DOHH2 (cell line): ENCODE data around the gene PIAS2.
"Not testable (repeated sequence)": the region's sequence is repeated elsewhere in the genome, so short reads cannot be mapped to it uniquely, and the experiment has no call there.

Source experiments
- H3F3A ChIP-seq: fragments of 200-600 bp; sonication (generic), shearing (Covaris generic); 2 replicates; pipeline ENCODE4 v1.6.0; 2016; ENCODE audit warnings: antibody characterized with exemption, mild to moderate bottlenecking; ENCODE audit not compliant: control insufficient read depth, insufficient read depth
- H3K27ac ChIP-seq: fragments of 200-600 bp; sonication (generic); 2 replicates; pipeline ENCODE4 v1.5.1; 2014; ENCODE audit warnings: low read depth, mild to moderate bottlenecking, low read length, moderate library complexity
- H3K27me3 ChIP-seq: fragments of 200-600 bp; sonication (generic); 2 replicates; pipeline ENCODE4 v1.6.1; 2014; ENCODE audit warnings: mild to moderate bottlenecking, low read length, mixed read lengths; ENCODE audit not compliant: control insufficient read depth
- H3K36me3 ChIP-seq: fragments of 200-600 bp; sonication (generic); 2 replicates; pipeline ENCODE4 v1.6.1; 2014; ENCODE audit warnings: mild to moderate bottlenecking, low read length, moderate library complexity, mixed read lengths; ENCODE audit not compliant: control insufficient read depth
- H3K4me1 ChIP-seq: fragments of 200-600 bp; sonication (generic); 2 replicates; pipeline ENCODE4 v1.6.1; 2014; ENCODE audit warnings: mild to moderate bottlenecking, low read length, mixed read lengths; ENCODE audit not compliant: control insufficient read depth
- H3K4me2 ChIP-seq: fragments of 200-600 bp; sonication (generic); 2 replicates; pipeline ENCODE4 v1.6.0; 2014; ENCODE audit warnings: mild to moderate bottlenecking, low read length, moderate library complexity
- H3K4me3 ChIP-seq: fragments of 200-600 bp; sonication (generic); 2 replicates; pipeline ENCODE4 v1.5.1; 2014; ENCODE audit warnings: mild to moderate bottlenecking, low read length, mixed read lengths
- H3K79me2 ChIP-seq: fragments of 200-600 bp; sonication (generic); 2 replicates; pipeline ENCODE4 v1.6.1; 2014; ENCODE audit warnings: mild to moderate bottlenecking, low read length, mixed read lengths; ENCODE audit not compliant: control insufficient read depth
- H3K9me2 ChIP-seq: fragments of 200-600 bp; sonication (generic); replicated peaks from 2 replicates; pipeline ENCODE4 v1.6.1; 2014; ENCODE audit warnings: mild to moderate bottlenecking, low read length, mixed read lengths; ENCODE audit not compliant: control insufficient read depth
- H3K9me3 ChIP-seq: fragments of 200-600 bp; sonication (generic); 2 replicates; pipeline ENCODE4 v1.6.1; 2014; ENCODE audit warnings: antibody characterized with exemption, low read length, mixed read lengths; ENCODE audit not compliant: control insufficient read depth, insufficient read depth
- H4K20me1 ChIP-seq: fragments of 200-600 bp; sonication (generic); 2 replicates; pipeline ENCODE4 v1.6.0; 2014; ENCODE audit warnings: low read depth, mild to moderate bottlenecking, antibody characterized with exemption, low read length, moderate library complexity; ENCODE audit not compliant: control insufficient read depth, insufficient read depth
- CTCF ChIP-seq: fragments of 200-600 bp; sonication (generic); IDR thresholded peaks from one replicate; pipeline ENCODE4 v1.5.1; 2014; ENCODE audit warnings: antibody characterized with exemption, mild to moderate bottlenecking, low read depth, low read length; ENCODE audit not compliant: poor library complexity, severe bottlenecking
- EZH2phosphoT487 ChIP-seq: fragments of 200-600 bp; sonication (generic); IDR thresholded peaks from 2 replicates; pipeline ENCODE4 v1.6.1; 2017; ENCODE audit warnings: borderline replicate concordance, mild to moderate bottlenecking, antibody characterized with exemption, low read length, moderate library complexity, mixed read lengths

PIAS2 gene

GRCh38 chr18:46814399-46814798, 102.9 kb downstream of the PIAS2 start:
- Histone ChIP-seq H3F3A (no peaks in the 10 kb centered on the region), H3K9me2 (no peaks in the 10 kb centered on the region), H3K27ac (no peak overlapping the region), H3K4me2 (no peak overlapping the region), H3K4me3 (no peak overlapping the region), H3K79me2 (no peaks in the 10 kb centered on the region), H3K36me3 (no peaks in the 10 kb centered on the region), H3K9me3 (no peaks in the 10 kb centered on the region), H4K20me1 (no peaks in the 10 kb centered on the region), H3K4me1 (no peaks in the 10 kb centered on the region), H3K27me3 (no peaks in the 10 kb centered on the region)
- TF ChIP-seq CTCF: no peak
- no peak for TF ChIP-seq EZH2phosphoT487

GRCh38 chr18:46812311-46812710, 105.0 kb downstream of the PIAS2 start:
- TF ChIP-seq CTCF: no peak
- no peak for TF ChIP-seq EZH2phosphoT487
- H4K20me1 ChIP-seq: no peaks in the 10 kb centered on the region
- no peak overlapping the region for H3K4me2 ChIP-seq

GRCh38 chr18:46810481-46811000, 106.8 kb downstream of the PIAS2 start:
- Histone ChIP-seq H3K9me3 (no peaks in the 10 kb centered on the region), H3K79me2 (no peaks in the 10 kb centered on the region), H3K4me3 (no peak overlapping the region), H3K9me2 (no peaks in the 10 kb centered on the region), H3K27me3 (no peaks in the 10 kb centered on the region), H3F3A (no peaks in the 10 kb centered on the region), H3K36me3 (no peaks in the 10 kb centered on the region), H3K4me2 (no peak overlapping the region), H4K20me1 (no peaks in the 10 kb centered on the region), H3K27ac (no peak overlapping the region), H3K4me1 (no peaks in the 10 kb centered on the region)
- no peak for TF ChIP-seq EZH2phosphoT487
- TF ChIP-seq CTCF: no peak

More at GRCh38 chr18:46812311-46812710, 105.0 kb downstream of the PIAS2 start:
- Histone ChIP-seq H3K79me2 (no peaks in the 10 kb centered on the region), H3K4me3 (no peak overlapping the region), H3K27me3 (no peaks in the 10 kb centered on the region), H3F3A (no peaks in the 10 kb centered on the region), H3K27ac (no peak overlapping the region), H3K4me1 (no peaks in the 10 kb centered on the region), H3K9me2 (no peaks in the 10 kb centered on the region), H3K9me3 (no peaks in the 10 kb centered on the region), H3K36me3 (no peaks in the 10 kb centered on the region)

- Histone ChIP-seq H3K9me2 (no peaks in the 10 kb centered on the region), H3K79me2 (no peaks in the 10 kb centered on the region), H3K9me3 (no peaks in the 10 kb centered on the region), H3K4me3 (no peak overlapping the region), H3K4me1 (no peaks in the 10 kb centered on the region), H3F3A (no peaks in the 10 kb centered on the region), H3K36me3 (no peaks in the 10 kb centered on the region), H4K20me1 (no peaks in the 10 kb centered on the region), H3K27ac (no peak overlapping the region), H3K27me3 (no peaks in the 10 kb centered on the region), H3K4me2 (no peak overlapping the region)
- TF ChIP-seq EZH2phosphoT487 (no peak), CTCF (no peak)
These were observed 108.2 kb downstream of the PIAS2 start for GRCh38 chr18:46809145-46809544.

- H3K9me3 ChIP-seq, H3K27ac ChIP-seq, H3K4me3 ChIP-seq, H3F3A ChIP-seq, H3K9me2 ChIP-seq, H3K79me2 ChIP-seq, H3K27me3 ChIP-seq, H4K20me1 ChIP-seq, H3K4me2 ChIP-seq, H3K4me1 ChIP-seq, H3K36me3 ChIP-seq: not testable (repeated sequence)
These were observed 121.4 kb downstream of the PIAS2 start for GRCh38 chr18:46795945-46796344.
